Fibroblast of skin of left biceps (primary cell): ENCODE measurements around the gene VPS37B.
A peak's percentile ranks its signal among the peaks of the same experiment; 100 is the strongest.

Experiments used
- DNase-seq, 2 experiments: peaks; one replicate each; pipeline ENCODE4 v3.0.0-alpha.2; 2013; ENCODE audit warnings: low read depth in 2 of 2

VPS37B gene

DNA sequence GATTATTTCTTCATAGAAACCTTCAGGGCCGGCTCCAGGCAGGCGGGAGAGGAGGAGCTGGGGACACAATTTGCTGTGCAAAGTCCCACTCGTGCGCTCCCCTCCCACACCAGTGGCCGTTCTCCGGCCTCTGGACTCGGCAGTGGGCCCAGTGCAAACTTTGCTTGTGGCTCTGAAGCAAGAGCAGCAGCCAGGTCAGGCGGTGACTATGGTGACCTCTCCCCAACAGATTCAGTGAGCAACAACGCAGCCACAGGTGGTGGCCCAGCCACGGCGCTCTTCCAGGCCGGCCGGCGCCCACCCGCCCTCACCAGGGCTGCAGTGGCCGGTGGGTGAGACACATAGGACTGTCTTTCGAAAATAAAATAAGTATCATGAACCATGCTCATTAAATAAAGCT lies 29.5 kb downstream of the VPS37B start:
- no peak for DNase-seq

DNA sequence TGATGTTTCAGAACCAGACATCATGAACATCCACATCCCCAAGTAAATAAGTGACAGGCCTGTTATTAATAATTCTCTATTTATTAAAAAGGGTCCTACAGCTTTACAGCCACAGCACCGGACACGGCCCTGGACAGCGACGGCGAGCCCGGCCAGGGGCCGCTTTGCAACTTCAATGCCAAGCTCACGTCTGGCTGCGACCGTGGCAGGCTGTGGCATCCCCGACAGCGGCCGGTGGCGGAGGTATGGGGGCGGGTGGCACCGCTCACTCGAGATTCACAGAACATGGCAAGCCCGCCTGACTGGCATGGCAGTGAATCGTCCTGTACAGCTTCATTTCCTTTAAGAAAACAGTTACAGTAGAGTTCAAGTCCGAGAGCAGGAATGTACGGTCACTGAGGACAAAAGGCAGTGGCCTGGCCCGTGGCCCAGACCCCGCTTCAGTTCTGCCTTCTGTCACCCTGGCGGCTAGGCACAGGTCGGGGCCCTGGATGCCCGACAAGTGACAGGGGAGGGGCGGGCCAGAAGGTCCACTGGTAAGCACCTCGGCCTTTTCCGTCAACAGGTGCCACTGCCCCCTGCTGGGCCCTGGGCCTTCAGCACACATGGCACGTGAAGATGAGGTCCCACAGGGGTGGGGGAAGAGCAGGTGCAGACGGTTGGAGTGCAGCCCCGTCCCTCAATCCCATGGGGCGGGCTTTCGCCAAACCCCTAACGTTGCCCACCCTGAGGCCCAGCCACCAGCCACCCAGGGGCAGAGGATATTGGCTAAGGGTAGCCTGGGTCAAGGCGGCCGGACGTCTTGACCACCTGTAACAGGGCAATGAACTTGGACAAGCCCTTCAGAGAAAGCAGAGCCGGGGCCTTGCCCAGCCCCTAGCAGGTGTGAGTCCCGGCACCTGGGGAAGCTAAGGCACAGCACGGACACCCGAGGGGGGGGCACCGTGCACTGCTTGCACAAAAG lies 30.4 kb downstream of the VPS37B start:
- no peak for DNase-seq

DNA sequence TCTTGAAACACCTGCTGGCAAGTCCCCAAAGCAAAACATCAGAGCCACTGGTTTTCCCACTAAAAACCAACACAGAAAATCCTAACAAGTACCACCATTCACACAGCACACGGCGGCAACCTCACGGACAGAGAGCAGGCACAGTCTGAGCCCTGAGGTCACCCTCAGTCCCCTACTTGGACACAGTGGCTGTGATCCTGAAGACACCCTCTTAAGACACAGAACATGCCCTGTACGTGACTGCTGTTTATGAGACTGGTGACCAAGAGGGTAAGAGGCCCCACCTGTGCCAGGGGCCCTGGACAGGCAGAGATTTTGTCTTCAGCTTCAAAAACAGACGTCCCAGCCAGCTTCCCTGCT lies 31.1 kb downstream of the VPS37B start:
- DNase-seq = no peak

DNA sequence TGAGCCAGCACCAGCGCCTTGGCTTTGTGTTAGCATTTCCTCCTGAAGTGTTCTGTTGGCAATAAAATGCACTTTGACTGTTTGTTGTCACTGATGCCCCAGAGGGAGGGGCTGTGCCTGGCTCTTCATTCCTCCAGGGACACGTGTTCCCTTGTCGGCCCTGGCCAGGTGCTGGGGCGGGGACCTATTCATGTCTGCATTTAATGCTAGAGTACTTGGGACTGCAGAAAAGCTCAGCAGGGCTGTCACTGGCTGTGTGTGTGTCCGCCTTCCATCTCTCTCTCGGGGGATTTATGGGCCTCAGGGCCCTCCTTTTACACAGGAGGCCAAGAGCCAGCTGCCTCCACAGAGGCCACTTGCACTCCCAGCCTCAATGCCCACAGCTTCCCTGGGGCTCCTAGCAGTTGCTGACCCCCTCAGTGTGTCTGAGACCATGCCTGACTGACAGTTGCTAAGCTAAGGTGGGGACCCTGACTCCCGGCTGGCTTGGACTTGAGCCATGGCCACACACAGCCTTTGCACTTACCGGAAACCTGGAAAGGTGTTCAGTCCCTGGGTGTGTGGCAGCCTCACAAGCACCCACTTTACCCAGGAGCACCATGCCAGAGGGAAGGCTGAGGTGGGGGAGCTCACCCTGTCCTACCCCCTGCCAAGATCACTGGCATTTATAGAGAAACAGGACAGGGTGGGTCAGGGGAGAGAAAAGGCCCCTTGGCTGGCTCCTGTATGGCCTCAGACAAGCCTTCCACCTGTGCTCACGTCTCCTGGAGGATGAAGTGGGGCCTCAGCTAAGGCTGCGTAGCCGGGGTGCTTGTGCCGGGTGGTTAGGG lies 32.8 kb downstream of the VPS37B start:
- DNase-seq = no peak

DNA sequence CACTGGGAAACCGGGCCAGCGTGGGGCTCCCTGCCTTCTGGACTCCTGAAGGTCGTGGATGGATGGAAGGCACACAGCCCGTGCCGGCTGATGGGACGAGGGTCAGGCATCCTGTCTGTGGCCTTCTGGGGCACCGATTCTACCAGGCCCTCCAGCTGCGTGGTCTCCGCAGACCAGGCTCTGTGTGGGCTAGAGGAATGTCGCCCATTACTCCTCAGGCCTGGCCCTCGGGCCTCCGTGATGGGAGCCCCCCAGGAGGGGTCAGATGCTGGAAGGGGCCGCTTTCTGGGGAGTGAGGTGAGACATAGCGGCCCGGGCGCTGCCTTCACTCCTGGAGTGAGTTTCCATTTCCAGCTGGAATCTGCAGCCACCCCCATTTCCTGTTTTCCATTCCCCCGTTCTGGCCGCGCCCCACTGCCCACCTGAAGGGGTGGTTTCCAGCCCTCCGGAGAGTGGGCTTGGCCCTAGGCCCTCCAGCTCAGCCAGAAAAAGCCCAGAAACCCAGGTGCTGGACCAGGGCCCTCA lies 33.8 kb downstream of the VPS37B start:
- DNase-seq = no peak

DNA sequence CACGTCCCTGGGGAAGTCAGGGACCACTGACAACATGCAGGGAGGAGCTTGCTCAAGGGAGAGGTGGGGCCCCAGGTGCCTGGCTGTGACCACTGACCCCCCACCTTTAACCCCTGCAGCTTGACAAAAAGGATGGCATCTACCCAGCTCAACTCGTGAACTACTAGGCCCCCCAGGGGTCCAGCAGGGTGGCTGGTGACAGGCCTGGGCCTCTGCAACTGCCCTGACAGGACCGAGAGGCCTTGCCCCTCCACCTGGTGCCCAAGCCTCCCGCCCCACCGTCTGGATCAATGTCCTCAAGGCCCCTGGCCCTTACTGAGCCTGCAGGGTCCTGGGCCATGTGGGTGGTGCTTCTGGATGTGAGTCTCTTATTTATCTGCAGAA lies 34.3 kb downstream of the VPS37B start:
- DNase-seq = no peak

DNA sequence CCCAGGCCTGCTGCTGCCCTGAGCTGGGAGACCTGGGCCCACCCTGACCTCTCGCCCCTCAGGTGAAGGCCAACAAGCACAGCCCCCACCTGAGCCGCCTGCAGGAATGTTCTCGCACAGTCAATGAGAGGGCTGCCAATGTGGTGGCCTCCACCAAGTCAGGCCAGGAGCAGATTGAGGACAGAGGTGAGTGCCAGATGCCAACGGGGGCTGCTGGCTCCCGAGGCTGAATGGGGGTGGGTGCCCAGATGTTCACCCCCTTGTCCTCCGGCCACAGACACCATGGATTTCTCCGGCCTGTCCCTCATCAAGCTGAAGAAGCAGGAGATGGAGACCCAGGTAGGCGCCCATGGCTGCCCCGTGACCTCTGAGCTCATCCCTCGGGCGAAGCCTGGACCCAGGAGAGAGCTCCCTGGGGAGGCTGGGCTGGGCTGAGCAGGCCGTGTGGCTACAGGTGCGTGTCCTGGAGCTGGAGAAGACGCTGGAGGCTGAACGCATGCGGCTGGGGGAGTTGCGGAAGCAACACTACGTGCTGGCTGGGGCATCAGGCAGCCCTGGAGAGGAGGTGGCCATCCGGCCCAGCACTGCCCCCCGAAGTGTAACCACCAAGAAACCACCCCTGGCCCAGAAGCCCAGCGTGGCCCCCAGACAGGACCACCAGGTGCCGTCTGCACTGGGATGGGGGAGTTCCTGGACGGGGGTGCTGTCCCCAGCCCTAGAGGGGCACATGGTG lies 34.9 kb downstream of the VPS37B start:
- DNase-seq = no peak

DNA sequence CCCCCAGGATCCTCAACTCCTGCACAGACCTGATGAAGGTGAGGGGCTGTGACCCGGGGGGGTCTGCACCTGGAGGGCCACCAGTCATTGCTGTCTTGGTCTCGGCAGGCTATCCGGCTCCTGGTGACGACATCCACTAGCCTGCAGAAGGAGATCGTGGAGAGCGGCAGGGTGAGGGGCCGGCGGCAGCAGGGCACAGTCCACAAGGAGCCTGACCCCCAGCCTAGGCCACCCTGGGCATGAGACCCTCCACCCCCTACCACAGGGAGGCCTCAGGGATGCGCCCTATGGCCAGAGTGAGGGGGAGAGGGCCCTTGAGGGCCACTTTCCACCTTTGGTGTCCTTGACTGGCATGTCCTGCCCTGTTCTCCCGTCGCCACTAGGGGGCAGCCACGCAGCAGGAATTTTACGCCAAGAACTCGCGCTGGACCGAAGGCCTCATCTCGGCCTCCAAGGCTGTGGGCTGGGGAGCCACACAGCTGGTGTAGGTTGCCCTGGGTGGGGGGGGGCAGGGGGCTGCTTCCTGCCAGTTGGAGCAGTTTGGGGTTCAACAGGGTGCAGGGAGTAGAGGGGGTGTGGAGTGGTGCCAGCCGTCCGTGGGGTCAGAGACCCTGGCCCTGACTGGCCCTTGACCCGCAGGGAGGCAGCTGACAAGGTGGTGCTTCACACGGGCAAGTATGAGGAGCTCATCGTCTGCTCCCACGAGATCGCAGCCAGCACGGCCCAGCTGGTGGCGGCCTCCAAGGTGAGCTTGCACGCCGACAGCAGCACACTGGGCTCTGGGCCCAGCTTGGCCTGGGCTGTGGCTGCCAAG lies 35.7 kb downstream of the VPS37B start:
- DNase-seq = peak; percentile 22 to 41

DNA sequence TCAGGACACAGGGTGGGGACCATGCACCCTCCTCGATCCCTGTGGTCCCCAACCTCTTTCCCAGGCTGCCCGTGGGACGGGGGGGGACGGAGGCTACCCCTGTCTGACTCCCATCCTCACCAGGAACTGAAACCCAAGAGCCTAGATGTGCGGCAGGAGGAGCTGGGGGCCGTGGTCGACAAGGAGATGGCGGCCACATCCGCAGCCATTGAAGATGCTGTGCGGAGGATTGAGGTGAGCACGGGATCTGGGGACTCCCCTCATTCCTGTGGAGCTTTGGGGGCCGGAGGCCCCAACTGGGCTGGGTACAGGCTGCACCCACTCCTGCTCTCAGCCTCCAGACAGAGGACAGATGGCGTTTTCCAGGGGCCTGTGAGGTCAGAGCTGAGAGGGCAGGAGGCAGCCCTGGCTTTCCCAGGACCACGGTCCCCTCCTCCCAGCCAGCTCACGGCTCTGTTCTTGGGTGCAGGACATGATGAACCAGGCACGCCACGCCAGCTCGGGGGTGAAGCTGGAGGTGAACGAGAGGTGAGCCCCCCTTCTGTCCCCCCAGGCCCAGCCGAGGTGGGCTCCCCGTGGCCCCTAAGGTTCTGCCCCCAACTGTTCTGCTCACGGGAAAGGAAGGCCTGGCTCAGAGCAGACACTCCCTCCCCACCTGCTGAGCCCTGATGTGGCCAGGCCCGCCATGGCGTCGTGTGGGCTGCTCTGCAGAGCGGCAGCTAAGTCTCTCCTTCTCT lies 36.5 kb downstream of the VPS37B start:
- DNase-seq = no peak

DNA sequence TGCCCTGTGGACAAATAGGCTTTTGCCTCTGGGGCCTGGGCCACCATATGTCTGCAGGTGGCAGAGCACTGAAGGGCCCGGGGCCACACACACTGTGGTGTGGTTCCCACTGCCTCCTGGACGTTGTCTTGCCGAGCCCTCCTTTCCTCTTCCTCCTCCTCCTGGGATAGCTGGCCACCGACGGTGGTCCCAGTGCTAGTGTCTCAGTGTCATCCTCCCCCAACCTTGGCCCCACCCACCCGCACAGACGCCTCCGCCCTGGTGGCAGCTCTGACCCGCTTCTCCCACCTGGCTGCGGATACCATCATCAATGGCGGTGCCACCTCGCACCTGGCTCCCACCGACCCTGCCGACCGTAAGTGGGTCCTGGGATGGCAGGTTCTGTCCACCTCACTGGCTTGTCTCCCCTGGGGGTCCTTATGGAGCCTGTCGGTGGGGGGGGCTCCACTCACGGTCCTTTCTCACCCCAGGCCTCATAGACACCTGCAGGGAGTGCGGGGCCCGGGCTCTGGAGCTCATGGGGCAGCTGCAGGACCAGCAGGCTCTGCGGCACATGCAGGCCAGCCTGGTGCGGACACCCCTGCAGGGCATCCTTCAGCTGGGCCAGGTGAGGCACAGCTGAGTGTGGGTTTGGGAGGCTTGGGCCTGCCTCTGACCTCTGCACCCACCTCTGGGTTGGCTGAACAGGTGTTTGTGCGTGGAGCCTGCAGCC lies 37.2 kb downstream of the VPS37B start:
- no peak for DNase-seq

DNA sequence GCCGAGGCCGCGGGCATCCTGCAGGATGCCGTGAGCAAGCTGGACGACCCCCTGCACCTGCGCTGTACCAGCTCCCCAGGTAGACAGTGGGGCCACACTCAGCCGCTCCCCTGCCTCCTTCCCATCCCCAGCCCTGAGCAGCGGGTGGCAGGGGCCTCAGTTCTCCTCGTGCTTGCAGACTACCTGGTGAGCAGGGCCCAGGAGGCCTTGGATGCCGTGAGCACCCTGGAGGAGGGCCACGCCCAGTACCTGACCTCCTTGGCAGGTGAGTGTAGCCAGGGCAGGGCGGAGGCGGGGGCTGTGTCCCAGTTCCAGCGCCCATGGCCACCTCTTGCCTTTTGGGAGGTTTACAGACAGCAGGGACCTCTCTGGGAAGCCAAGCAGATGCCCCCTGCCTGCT lies 37.8 kb downstream of the VPS37B start:
- DNase-seq = no peak

DNA sequence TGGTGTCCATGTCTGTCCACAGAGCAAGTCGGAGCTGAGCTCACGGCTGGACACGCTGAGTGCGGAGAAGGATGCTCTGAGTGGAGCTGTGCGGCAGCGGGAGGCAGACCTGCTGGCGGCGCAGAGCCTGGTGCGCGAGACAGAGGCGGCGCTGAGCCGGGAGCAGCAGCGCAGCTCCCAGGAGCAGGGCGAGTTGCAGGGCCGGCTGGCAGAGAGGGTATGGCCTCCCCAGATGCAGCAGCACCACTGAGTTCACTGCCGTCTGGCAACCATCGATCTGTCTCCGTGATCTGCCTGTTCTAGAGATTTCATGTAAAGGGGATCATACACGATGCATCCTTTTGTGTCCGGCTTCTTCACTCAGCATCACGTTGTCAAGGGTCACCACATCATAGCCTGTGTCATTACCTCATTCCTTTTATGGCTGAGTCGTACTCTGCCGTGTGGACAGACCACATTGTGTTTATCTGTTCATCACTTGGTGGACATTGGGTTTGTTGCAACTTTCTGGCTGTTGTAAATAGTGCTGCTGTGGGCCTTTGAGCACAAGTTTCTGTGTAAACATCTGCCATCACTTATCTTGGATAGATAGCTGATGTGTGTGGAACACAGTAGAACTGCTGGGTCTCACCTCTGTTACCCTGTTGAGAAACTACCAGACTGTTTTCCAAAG lies 38.8 kb downstream of the VPS37B start:
- DNase-seq = no peak

DNA sequence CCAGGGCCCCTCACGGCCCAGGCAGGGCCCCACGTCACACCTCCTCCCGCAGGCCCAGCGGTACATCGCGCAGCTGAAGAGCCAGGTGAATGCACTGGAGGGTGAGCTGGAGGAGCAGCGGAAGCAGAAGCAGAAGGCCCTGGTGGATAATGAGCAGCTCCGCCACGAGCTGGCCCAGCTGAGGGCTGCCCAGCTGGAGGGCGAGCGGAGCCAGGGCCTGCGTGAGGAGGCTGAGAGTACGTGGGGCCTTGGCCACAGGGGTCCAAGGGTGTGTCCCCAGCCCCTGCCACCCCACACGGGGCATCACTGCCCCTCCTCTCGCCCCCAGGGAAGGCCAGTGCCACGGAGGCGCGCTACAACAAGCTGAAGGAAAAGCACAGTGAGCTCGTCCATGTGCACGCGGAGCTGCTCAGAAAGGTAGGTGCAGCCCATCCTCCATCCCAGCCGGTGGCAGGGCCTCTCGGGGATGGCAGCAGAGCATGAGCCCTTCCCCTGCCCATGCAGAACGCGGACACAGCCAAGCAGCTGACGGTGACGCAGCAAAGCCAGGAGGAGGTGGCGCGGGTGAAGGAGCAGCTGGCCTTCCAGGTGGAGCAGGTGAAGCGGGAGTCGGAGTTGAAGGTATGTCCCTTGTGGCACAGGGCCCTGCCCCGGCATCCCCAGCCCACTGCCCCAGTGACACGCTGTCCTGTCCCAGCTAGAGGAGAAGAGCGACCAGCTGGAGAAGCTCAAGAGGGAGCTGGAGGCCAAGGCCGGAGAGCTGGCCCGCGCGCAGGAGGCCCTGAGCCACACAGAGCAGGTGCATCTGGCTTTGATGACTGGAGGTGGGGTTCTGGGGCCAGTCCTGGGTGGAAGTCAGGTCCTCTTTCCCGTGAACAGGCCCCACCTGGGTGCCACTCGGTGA lies 39.7 kb downstream of the VPS37B start:
- DNase-seq = no peak

DNA sequence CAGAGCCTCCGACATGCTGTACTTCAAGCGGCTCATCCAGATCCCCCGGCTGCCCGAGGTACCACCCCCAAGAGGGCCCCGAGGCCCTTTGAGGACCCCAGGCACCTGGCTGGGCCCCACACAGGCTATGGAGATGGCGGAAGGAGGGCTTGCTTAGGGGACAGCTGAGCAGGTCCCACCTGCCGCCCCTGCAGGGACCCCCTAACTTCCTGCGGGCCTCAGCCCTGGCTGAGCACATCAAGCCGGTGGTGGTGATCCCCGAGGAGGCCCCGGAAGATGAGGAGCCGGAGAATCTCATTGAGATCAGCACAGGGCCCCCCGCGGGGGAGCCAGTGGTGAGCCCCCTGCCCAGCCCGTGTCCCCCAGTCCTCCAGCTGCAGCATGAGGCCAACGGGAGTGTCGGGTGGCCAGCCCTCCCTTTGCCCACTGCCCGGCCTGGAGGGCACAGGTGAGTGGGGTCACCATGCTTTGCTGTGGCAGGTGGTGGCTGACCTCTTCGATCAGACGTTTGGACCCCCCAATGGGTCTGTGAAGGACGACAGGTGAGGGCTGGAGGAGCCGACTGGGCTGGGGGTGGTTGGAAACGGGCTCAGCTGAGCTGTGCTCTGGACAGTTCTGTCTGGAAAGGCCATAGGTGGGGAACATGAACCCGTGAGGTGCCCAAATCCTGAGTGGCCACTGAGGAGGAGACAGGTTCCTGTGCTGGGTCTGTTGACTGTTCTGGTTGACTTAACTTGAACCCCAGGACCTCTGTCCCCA lies 40.7 kb downstream of the VPS37B start:
- DNase-seq = no peak

DNA sequence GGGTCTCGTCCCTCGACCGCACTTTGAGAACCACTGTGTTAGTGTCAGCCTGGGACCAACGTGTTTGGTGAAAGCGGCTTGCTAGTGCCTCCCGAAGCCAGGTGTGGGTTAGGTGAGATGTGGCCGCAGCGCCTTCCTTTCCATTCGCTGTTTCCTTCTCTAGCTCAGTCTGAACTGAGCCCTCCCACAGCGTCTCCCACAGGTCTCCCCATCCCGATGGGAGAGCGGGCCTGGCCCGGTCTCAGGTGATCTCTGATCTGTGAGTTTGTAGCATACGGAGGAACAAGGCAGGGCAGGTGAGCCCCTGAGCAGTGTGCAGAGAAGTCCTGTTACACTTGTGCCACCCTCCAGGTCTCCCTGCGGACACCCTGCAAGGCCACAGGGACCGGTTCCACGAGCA lies 41.4 kb downstream of the VPS37B start:
- no peak for DNase-seq

DNA sequence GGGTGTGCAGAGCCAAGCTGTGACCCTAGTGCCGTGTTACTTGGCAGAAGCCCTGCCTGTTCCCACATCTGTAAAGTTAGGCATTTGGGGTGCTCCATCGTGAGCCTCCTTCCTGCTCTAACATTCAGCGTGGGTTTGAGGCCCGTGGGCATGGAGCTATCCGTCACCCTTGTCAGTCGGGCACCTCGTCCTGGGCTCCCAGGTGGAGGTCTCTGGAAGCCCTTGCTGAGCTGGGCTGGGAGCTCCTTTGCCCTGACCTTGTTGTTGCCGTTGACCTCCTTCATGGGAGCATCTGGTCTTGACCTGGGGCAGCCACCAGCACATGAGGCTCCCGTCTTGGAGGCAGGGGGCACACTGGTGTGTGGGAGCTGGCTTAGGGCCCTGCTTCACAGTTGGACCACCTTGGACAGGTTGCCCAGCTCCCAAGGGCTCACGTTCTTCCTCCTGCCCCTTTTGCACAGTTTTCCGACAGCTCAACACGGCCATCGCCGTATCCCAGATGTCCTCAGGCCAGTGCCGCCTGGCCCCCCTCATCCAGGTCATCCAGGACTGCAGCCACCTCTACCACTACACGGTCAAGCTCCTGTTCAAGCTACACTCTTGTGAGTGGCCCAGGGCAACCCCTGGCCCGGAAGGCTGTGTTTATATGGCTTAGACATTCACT lies 42.2 kb downstream of the VPS37B start:
- DNase-seq = no peak
